ENCODE results near the gene EFNA5.

GRCh38 chr5:107469485-107470294, 201.0 kb downstream of the EFNA5 start:
- no peak for TF ChIP-seq CTCF (IDR thresholded peaks at IDR 0.05; ENCODE audit: poor library complexity, severe bottlenecking)
- TF ChIP-seq EZH2 (IDR thresholded peaks at IDR 0.05; ENCODE audit: borderline replicate concordance, insufficient read depth, low read length, poor library complexity, severe bottlenecking): no peak
- TF ChIP-seq REST (IDR thresholded peaks at IDR 0.05; ENCODE audit: borderline replicate concordance): no peak

Data from neural cell (in vitro differentiated cells).